GM19239 (cell line): ENCODE measurements around the gene SORT1.
"Not testable (repeated sequence)": the region's sequence is repeated elsewhere in the genome, so short reads cannot be mapped to it uniquely, and the experiment has no call there.

Experiments used
- DNase-seq: peaks from one replicate; pipeline ENCODE4 v3.0.0; 2011; ENCODE audit warnings: low spot score; ENCODE audit not compliant: insufficient read length
- FAIRE-seq: peaks from 2 replicates; lab custom pipeline; 2011; peaks lifted over from hg19 to GRCh38; lab: Jason Lieb, UNC

The SORT1 gene

GRCh38 chr1:109397581-109398342, at the start of gene SORT1:
TSS of gene SORT1 (minus strand) at chr1:109397918. CDS start at chr1:109397892, 26 bp downstream.
- no peak for FAIRE-seq
- DNase-seq: peak; percentile 52

- FAIRE-seq, DNase-seq: not testable (repeated sequence)
Measured at GRCh38 chr1:109445949-109446695, 48.4 kb upstream of the SORT1 start.

- DNase-seq: no peak
- FAIRE-seq: no peak
Measured at GRCh38 chr1:109444346-109444745, 46.6 kb upstream of the SORT1 start.

DNA sequence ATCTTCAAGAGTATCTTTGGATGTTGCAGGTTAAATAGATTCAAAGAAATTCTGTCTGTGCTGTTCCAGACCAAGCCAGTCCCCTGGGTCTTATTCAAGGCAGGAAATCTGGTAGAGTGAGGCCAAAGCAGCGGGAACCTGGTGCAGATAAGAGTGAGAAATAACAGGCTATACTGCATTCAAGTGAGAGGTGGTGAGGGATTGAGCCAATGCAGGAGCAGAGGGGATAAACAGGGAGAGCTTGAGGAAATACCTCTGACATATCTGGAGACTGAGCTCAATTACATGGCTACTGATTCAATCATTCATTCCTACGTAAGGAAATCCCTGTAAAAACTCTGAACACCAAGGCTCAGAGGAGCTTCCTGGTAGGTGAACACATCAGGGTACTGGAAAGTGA, 45.8 kb upstream of the SORT1 start:
- DNase-seq (no peak), FAIRE-seq (no peak)

GRCh38 chr1:109441069-109441468, 43.4 kb upstream of the SORT1 start:
- FAIRE-seq (no peak), DNase-seq (no peak)

DNA sequence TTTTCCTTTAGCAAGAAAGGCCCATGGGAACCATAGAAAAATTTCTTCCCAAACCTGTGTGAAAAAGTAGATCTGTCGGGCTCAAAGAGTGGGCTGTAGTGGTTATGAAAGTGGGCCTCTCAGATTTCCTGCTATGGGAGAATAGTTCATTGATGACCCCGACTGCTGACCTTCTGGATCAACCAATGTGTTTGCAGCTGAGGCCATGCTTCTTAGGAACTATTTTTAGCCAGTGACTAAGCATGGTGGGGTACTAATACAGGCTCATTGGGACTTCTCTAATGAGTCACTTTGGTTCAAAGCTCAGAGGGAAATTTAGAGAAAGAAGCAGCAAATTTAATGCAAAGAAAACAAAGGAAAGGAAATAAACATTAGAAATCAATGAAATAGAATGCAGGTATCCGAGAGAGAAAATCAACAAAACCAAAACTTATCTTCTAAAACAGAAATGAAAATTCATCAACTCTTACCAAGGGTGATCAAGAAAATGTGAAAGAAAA, 41.1 kb upstream of the SORT1 start:
- no peak for DNase-seq
- no peak for FAIRE-seq

DNA sequence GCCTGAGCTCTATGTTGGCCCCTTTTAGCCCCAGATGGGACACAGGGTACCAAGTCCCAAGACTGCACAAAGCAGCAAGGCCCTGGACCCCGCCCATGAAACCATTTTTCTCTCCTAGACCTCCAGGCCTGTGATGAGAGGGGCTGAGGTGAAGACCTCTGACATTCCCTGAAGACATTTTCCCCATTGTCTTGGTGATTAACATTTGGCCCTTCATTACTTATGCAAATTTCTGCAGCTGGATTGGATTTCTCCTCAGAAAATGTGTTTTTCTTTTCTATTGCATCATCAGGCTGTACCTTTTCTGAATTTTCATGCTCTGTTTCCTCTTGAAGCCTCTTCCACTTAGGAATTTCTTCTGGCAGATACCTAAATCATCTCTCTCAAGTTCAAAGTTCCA, 36.8 kb upstream of the SORT1 start:
- DNase-seq: no peak
- FAIRE-seq: no peak

- FAIRE-seq (no peak), DNase-seq (no peak)
Measured at GRCh38 chr1:109433322-109433721, 35.6 kb upstream of the SORT1 start.

DNA sequence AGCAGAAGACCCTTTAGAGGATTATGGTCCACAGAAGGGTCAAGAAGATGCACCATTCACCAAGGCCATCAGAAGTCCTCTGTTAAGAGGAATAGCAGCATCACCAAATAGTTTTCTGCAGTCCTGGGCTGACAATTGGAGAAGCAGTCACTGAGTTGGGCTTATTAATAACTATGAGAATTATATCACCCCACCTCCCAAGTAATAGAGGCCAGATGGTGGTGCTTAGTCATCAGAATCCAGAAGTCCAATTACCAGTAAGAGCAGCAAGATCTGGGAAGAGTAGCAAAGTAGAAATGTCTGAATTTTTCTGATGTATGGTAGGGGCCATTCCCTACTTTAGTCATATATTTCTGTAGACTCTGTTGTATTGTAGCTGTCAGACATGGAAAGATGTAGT, 34.6 kb upstream of the SORT1 start:
- no peak for FAIRE-seq

GRCh38 chr1:109427171-109427467, 29.4 kb upstream of the SORT1 start:
- FAIRE-seq (no peak), DNase-seq (no peak)

More for the DNA sequence above, 34.6 kb upstream of the SORT1 start:
- no peak for DNase-seq

DNA sequence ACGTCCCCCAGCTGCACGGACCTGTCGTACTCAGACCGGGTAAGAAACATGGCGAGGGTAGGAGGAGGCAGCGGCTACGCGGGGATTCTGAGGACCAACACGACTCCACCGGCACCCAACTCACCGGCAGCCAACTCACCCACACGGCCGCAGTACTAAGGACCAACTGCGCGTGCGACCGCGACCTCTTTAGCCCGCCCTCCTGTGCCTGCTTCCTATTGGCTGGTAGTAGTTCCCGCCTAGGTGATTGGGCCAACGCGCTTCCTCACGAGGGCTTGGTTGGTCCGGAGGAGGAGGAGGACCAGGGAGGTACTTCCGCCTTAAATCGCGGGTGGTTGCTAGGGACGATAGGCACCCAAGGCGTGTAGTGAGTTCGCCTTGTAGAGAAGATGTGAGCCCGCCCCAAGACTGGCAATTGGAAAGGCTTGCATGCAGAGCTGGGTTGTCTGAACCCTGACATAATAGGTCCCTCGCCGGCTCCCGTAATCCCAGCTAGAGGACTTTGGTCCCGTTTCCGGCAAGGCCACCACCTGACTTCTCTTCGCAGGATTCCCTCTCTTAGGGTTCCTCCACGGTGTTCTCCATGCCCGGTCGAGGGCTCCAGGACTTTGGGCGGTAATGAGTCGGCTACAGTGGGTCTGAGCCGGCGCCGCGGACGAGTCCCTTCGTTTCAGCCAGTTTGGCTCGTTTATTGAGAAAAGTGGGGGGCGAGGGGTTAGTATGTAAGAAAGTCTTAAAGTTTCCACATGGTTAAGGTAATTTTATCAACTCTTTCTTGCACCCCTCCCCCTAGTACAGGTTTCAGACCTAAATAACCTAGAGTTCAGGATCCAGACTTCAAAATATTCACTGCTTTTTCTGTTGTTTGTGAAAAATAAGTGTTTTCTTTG, 28.8 kb upstream of the SORT1 start, which contains the start of gene PSMA5:
PSMA5 (minus strand) TSS at position 168 of the 890 bp plus-strand sequence; CDS start at position 50, 118 bp downstream.
- FAIRE-seq (peak; percentile 98), DNase-seq (peak; percentile 80)

GRCh38 chr1:109425391-109426280, 27.9 kb upstream of the SORT1 start:
- no peak for DNase-seq
- peak; percentile 55 for FAIRE-seq

DNA sequence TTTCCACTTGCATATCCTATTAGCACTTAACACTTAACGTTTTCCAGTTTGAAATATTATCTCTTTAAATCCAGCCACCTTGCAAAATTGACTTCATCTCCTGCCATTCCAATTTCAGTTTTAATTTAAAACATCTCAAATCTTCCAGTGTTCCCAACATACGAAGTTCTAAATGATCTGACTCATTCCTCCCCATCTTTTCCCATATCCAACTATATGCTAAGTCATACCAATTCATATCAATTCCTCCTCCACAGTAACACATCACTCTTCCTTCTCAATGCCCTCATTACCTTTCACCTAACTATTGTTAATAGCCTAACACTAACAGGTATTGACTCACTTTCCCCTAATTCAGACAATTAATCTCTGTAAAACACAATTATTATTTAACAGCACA, 25.8 kb upstream of the SORT1 start:
- FAIRE-seq (no peak), DNase-seq (no peak)

- DNase-seq (no peak), FAIRE-seq (no peak)
Measured at GRCh38 chr1:109412551-109412950, 14.8 kb upstream of the SORT1 start.

DNA sequence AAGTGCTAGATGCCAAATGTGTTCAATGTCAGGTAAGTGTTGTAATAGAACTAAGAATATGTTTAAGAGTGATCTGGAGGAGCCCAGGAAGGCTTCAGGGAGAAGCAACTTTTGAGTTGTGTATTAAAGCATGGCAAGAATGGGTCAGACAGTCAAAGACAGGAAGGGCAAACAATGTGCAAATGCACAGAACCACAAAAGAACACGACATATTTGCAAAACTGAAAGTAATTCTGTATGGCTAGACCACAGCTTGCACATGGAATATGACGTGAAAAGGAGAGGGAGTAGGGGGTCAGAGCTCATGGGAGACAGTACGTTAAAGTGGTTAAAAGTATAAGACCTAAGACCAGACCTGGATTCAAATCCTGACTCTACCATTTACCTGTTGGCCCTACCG, 7.1 kb upstream of the SORT1 start:
- FAIRE-seq: no peak
- no peak for DNase-seq

DNA sequence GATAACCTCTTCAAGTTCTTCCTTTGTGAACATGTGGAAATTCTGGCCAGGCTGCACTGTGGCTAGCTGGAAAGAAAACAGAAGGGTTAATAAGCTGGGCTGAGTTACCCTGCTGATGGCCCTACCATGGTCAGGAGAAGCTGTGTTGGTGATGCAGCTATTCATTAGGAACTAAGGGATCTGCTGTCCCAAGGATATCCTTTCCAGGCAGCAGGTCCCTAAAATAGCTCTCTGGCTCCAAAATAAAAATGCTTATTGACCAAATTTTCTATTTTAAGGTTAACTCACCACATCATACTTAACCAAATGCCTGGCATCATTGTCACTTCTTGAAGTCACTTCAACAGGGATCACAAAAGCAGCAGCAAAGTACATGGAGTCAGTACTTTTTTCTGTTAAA, 4.3 kb upstream of the SORT1 start:
- FAIRE-seq: no peak
- no peak for DNase-seq

DNA sequence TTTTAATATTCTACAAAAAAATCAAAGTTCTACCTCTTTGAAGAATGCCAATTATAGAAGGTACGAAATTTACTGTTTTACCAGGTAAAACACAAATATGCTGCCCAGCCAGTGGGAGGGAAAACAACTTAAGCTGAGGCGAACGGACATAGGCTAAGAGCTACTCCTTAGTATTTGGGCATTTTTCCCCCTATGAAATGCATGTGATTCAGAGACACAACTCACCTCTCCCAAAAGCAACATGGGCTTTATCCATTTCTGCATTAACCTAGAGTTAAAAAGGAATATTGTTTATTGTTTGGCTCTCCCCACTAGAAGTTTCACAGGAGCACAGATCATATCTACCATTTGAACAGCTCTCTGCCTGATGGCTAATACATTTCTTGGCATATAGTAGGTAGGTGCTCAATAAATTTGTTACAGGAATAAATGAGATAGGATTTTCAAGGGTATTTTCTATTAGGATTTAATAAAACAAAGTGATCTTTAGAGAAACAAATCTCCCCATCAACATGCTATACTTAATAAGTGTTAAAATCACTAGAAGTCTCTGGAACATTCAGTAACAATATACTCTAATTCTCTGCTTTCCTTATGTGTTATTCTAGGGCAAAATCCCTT, 2.4 kb upstream of the SORT1 start:
- DNase-seq (no peak), FAIRE-seq (peak; percentile 44)

DNA sequence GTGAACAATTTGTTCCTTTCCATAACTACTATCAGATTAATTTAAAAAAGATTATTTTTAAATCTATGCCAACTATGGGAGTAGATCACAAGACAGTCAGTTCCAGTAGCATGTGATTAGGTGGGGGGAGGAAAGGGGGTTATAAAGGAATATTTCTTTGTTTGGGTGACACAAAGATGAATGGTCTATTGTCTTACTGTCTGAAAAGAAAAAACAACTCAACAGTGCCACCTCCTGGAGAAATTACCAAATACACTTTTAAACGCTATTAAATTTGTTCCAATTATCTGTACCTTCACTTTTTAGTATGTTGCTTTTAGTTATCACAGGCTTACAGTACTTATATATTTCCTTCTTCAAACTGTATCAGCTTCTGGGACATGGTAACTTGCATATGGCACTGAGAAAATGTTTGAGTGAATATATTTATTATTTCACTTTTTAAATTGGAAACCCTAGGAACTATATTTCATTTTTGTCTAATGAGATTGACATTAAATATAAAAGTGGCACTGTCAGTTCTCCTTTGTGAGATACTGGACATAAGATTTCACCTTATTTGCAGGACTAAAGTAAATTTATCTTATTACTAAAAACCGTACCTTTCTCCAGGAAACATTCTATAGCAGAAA, 1.7 kb upstream of the SORT1 start:
- peak; percentile 84 for FAIRE-seq
- DNase-seq: no peak
